Breast epithelium (tissue), 3 donors: ENCODE results near the gene BTG1.

ENCODE experiments used
- CTCF ChIP-seq, 3 donors: fragments of 450-650 bp; IDR thresholded peaks; one replicate each; pipeline ENCODE4 v1.5.1; 2016 to 2017; ENCODE audit warnings: antibody characterized with exemption in 3 of 3, mild to moderate bottlenecking in 3 of 3, moderate library complexity in 3 of 3
- POLR2A ChIP-seq: fragments of 450-650 bp; IDR thresholded peaks from one replicate; pipeline ENCODE4 v1.6.1; 2016; ENCODE audit warnings: antibody characterized with exemption, mild to moderate bottlenecking, moderate library complexity

- TF ChIP-seq CTCF (IDR thresholded peaks at IDR 0.05) (no peak), POLR2A (no peak)
Observed at GRCh38 chr12:92133171-92133570, 12.5 kb downstream of the BTG1 start.
